ENCODE measurements around the gene SULT1A1. TPM values are rescaled to one million over a fixed set of nuclear protein-coding genes. Genes with fewer than 3 reads are reported as not detected.
"Not testable (repeated sequence)": the region's sequence is repeated elsewhere in the genome, so short reads cannot be mapped to it uniquely, and the experiment has no call there.

SULT1A1 gene
- total RNA-seq (2021): 3.2 to 5.6 TPM (median 5.4 TPM) in 3 replicates
- percentile 43 among the genes with signal in this experiment for Bru-seq, nascent RNA
- long read RNA-seq, experiment 1, full-length matches to known transcripts: 6 of 7 reads
- long read RNA-seq, experiment 1, partial matches to known transcripts: 0 of 7 reads
- long read RNA-seq, experiment 1, other reads (novel, unspliced or antisense): 1 of 7 reads
- long read RNA-seq, experiment 2, partial matches to known transcripts: 2 of 6 reads
- long read RNA-seq, experiment 2, other reads (novel, unspliced or antisense): 0 of 6 reads
- long read RNA-seq, experiment 3, transcript SULT1A1-201 (8 exons, 1,162 nt): major isoform, 8 of 8 reads
- long read RNA-seq, experiment 3, partial matches to known transcripts: 0 of 8 reads
- long read RNA-seq, experiment 3, other reads (novel, unspliced or antisense): 0 of 8 reads

DNA sequence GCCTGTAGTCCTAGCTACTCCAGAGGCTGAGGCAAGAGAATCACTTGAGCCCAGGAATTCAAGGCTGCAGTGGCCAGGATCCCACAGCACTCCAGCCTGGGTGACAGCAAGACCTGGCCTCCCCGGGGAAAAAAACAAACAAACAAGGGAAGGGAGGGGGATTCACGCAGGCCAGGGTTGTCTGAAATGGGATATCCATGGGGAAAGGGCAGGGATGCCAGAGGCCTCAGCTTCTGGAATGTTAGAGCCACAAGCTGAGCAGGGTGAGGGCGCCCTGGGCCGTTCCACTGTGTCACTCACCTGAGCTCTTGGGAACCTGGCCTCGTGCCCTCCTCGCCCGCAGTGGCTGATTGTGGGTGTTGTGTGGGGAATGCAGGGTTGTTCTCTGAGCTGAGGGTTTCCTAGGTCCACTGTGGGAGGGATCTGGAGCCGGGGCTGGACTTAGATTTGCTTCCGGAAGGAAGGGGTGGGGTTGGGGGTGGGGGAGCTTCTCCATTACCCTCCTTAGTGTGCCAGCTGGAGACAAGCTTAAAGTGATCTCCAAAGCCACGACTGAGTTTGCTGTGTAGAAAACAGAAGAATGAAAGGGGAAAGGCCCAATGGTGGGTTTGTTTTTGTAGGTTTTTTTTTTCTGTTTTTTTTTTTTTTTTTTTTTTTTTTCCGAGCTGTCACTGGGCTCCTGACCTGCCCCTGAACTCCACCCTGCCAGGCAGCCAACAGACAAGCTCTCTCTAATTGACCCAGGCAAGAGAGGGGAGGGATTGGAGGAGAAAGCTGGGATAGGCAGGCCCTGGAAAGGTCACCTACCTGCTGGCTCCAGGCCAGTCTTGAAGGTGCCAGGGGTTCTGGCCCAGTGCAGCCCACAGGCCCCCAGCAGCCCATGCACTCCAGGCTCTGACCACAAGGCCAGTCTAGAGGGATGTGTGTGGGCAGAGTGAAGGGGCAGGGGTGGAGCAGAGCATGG lies at the start of gene SULT1A1:
SULT1A1 (minus strand) TSS at position 414 of the 964 bp plus-strand sequence. CDS start 1,189 bp downstream, outside the sequence.
- H3K27me3 Mint-ChIP-seq (ENCODE audit: low read depth): no peaks in the 10 kb centered on the region
- no peaks in the 10 kb centered on the region for H3K36me3 Mint-ChIP-seq
- CTCF ChIA-PET: interaction anchor here (0.6 to 1.7 kb wide), 4 partner anchors 13 to 332 kb away, joined by 3 to 9 read pairs (median 6); partner anchors contain the start of genes SGF29 and SULT1A2
- TF ChIP-seq ZNF396 (CRISPR knock-in tag; IDR thresholded peaks at IDR 0.05; ENCODE audit: borderline replicate concordance) (no peak), GABPB1 (CRISPR knock-in tag; IDR thresholded peaks at IDR 0.05) (peak; percentile 34), NR1H2 (CRISPR knock-in tag; IDR thresholded peaks at IDR 0.05) (no peak), CREM (CRISPR knock-in tag; IDR thresholded peaks at IDR 0.05) (no peak), JAZF1 (CRISPR knock-in tag; IDR thresholded peaks at IDR 0.05) (no peak), TEAD4 (CRISPR knock-in tag; IDR thresholded peaks at IDR 0.05) (no peak), STAT6 (CRISPR knock-in tag; conservative IDR thresholded peaks at IDR 0.05; ENCODE audit: low read depth) (no peak), FOXJ3 (CRISPR knock-in tag; IDR thresholded peaks at IDR 0.05; ENCODE audit: borderline replicate concordance) (no peak)
- H3K4me1 Mint-ChIP-seq: peaks cover 19% of the 10 kb centered on the region
- H3K27ac Mint-ChIP-seq: no peak within 1 kb of the TSS
- POLR2A ChIA-PET: no interaction called here
- DNase-seq (ENCODE audit: low spot score) (peak; percentile 38), ATAC-seq (peak; percentile 11)
- H3K4me3 Mint-ChIP-seq: no peak within 1 kb of the TSS
- H3K9me3 Mint-ChIP-seq: no peaks in the 10 kb centered on the region

DNA sequence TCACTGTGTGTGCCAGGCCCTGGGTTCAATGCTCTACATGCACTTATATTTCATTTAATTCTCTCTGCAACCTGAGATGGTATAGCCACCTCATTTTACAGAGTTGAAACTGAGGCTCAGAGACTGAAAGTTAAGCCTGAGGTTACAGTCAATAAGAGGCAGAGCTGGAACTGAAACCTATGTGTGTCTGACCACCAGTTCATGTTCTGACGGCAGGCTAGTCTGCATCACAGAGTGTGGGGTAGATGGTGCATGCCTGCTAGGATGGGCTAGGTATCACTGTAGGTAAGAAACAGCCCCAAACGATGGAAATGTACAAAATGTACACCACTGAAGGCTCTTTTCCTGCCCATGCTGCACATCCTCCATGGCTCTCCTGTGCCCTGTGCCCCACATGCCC lies 30.1 kb upstream of the SULT1A1 start:
- H3K27me3 Mint-ChIP-seq (ENCODE audit: low read depth); H3K9me3 Mint-ChIP-seq; H3K27ac Mint-ChIP-seq; ATAC-seq; H3K4me1 Mint-ChIP-seq; DNase-seq (ENCODE audit: low spot score); POLR2A ChIA-PET; CTCF ChIA-PET; H3K4me3 Mint-ChIP-seq; H3K36me3 Mint-ChIP-seq: not testable (repeated sequence)

- H3K36me3 Mint-ChIP-seq; H3K27ac Mint-ChIP-seq; ATAC-seq; H3K9me3 Mint-ChIP-seq; CTCF ChIA-PET; H3K4me1 Mint-ChIP-seq; H3K4me3 Mint-ChIP-seq; H3K27me3 Mint-ChIP-seq (ENCODE audit: low read depth); POLR2A ChIA-PET; DNase-seq (ENCODE audit: low spot score): not testable (repeated sequence)
Measured at GRCh38 chr16:28638359-28638758, 28.5 kb upstream of the SULT1A1 start.

- H3K36me3 Mint-ChIP-seq; H3K27ac Mint-ChIP-seq; CTCF ChIA-PET; ATAC-seq; H3K4me1 Mint-ChIP-seq; H3K9me3 Mint-ChIP-seq; H3K27me3 Mint-ChIP-seq (ENCODE audit: low read depth); DNase-seq (ENCODE audit: low spot score); H3K4me3 Mint-ChIP-seq; POLR2A ChIA-PET: not testable (repeated sequence)
Measured at GRCh38 chr16:28637765-28638164, 27.9 kb upstream of the SULT1A1 start, which contains the start of gene NPIPB8. Gene NPIPB8 (plus strand): TSS chr16:28638065. CDS start chr16:28638361, 296 bp downstream.

DNA sequence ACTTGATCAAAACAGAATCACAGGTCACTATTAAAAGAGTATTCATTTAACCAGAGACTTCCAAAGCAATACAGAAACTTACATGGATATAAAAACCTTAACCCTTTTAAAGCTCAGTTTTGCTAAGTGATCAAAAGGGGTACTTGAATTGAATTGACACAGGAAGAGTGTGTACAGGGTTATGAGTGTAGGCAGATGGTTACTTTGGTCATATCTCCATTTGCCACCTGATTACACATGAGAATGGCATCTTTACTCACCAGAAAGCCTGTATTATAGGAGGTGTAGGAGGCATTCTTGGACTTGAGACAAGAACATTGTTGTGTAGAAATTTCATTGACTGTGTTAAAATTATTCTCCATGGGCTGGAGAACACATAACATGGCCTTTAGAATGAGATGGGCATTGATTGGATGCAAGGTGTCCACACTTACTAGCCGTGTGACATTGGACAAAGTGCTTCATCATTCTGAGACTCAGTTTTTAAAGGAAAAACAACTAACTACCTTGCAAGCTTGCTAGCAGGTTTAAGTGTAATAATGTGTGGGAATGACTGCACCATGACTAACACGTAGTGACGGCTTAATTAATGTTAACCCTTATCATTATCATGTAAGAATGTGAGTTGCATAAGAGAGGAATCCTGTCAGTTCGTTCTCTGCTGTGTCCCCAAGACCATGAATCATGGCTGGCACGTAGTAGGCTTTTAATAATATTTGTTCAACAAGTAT lies 26.4 kb upstream of the SULT1A1 start:
- ATAC-seq; POLR2A ChIA-PET; H3K36me3 Mint-ChIP-seq; H3K4me1 Mint-ChIP-seq; H3K27me3 Mint-ChIP-seq (ENCODE audit: low read depth); H3K9me3 Mint-ChIP-seq; H3K4me3 Mint-ChIP-seq; H3K27ac Mint-ChIP-seq; DNase-seq (ENCODE audit: low spot score); CTCF ChIA-PET: not testable (repeated sequence)

DNA sequence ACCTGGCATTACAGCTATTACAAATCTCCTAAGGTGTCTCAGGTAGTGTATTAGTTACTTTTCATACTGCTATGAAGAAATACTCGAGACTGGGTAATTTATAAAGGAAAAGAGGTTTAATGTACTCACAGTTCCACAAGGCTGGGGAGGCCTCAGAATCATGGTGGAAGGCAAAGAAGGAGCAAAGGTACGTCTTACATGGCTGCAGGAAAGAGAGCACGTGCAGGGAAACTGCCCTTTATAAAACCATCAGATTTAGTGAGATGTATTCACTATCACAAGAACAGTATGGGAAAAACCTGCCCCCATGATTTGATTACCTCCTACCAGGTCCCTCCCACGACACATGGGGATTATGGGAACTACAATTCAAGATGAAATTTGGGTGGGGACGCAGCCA lies 21.1 kb upstream of the SULT1A1 start:
- H3K4me3 Mint-ChIP-seq; H3K27me3 Mint-ChIP-seq (ENCODE audit: low read depth); H3K27ac Mint-ChIP-seq; H3K4me1 Mint-ChIP-seq; H3K36me3 Mint-ChIP-seq; POLR2A ChIA-PET; DNase-seq (ENCODE audit: low spot score); ATAC-seq; H3K9me3 Mint-ChIP-seq; CTCF ChIA-PET: not testable (repeated sequence)

Measured in WTC11 (cell line).